ENCODE data around the gene BDH1. TPM values are rescaled to one million over a fixed set of nuclear protein-coding genes. Genes with fewer than 3 reads are reported as not detected.

The BDH1 gene
- total RNA-seq, 1 donor from 2014 or later, result 14.1 TPM

- Histone ChIP-seq H3K27me3 (ENCODE audit: control insufficient read depth, insufficient read depth, low read length) (no peaks in the 10 kb centered on the region), H3K4me3 (ENCODE audit: low read depth, low read length) (no peak overlapping the region), H3K36me3 (ENCODE audit: control insufficient read depth, insufficient read depth, low read length) (no peaks in the 10 kb centered on the region)
- no peak for TF ChIP-seq CTCF (IDR thresholded peaks at IDR 0.05; ENCODE audit: insufficient read depth, low read length, poor library complexity, severe bottlenecking)
- no peak for DNase-seq (ENCODE audit: low read depth)
These were observed 8.5 kb upstream of the BDH1 start for GRCh38 chr3:197564097-197564843.

- no peaks in the 10 kb centered on the region for H3K36me3 ChIP-seq (ENCODE audit: control insufficient read depth, insufficient read depth, low read length)
- H3K4me3 ChIP-seq (ENCODE audit: low read depth, low read length), result no peak overlapping the region
- no peaks in the 10 kb centered on the region for H3K27me3 ChIP-seq (ENCODE audit: control insufficient read depth, insufficient read depth, low read length)
- DNase-seq (ENCODE audit: low read depth), result no peak
- no peak for TF ChIP-seq CTCF (IDR thresholded peaks at IDR 0.05; ENCODE audit: insufficient read depth, low read length, poor library complexity, severe bottlenecking)
These were observed 6.9 kb upstream of the BDH1 start for GRCh38 chr3:197562398-197563251.

GRCh38 chr3:197561926-197562325, 6.2 kb upstream of the BDH1 start:
- Histone ChIP-seq H3K27me3 (ENCODE audit: control insufficient read depth, insufficient read depth, low read length) (no peaks in the 10 kb centered on the region), H3K36me3 (ENCODE audit: control insufficient read depth, insufficient read depth, low read length) (no peaks in the 10 kb centered on the region), H3K4me3 (ENCODE audit: low read depth, low read length) (no peak overlapping the region)
- DNase-seq (ENCODE audit: low read depth), result no peak
- TF ChIP-seq CTCF (IDR thresholded peaks at IDR 0.05; ENCODE audit: insufficient read depth, low read length, poor library complexity, severe bottlenecking), result no peak

GRCh38 chr3:197559651-197560050, 3.9 kb upstream of the BDH1 start:
- DNase-seq (ENCODE audit: low read depth), result no peak
- no peak for TF ChIP-seq CTCF (IDR thresholded peaks at IDR 0.05; ENCODE audit: insufficient read depth, low read length, poor library complexity, severe bottlenecking)

GRCh38 chr3:197554562-197555280, 1.0 kb downstream of the BDH1 start:
- Histone ChIP-seq H3K36me3 (ENCODE audit: control insufficient read depth, insufficient read depth, low read length) (no peaks in the 10 kb centered on the region), H3K27me3 (ENCODE audit: control insufficient read depth, insufficient read depth, low read length) (no peaks in the 10 kb centered on the region), H3K4me3 (ENCODE audit: low read depth, low read length) (peak overlapping the region; percentile 76)
- peak; percentile 88 for DNase-seq (ENCODE audit: low read depth)
- peak; percentile 73 for TF ChIP-seq CTCF (IDR thresholded peaks at IDR 0.05; ENCODE audit: insufficient read depth, low read length, poor library complexity, severe bottlenecking)

More at GRCh38 chr3:197559651-197560050, 3.9 kb upstream of the BDH1 start:
- Histone ChIP-seq H3K4me3 (ENCODE audit: low read depth, low read length) (no peak overlapping the region), H3K36me3 (ENCODE audit: control insufficient read depth, insufficient read depth, low read length) (no peaks in the 10 kb centered on the region), H3K27me3 (ENCODE audit: control insufficient read depth, insufficient read depth, low read length) (no peaks in the 10 kb centered on the region)

All from kidney epithelial cell (primary cell).